Endothelial cell of umbilical vein (primary cell): ENCODE results near the gene ITGA5. TPM values are rescaled to one million over a fixed set of nuclear protein-coding genes. Genes with fewer than 3 reads are reported as not detected.

Source experiments
- BruUV-seq: library from RNA; stranded (reverse); fragments of 400-500 nt; replicated peaks from 2 replicates; lab custom pipeline; 2021; lab: Mats Ljungman, UMichigan
- CTCF ChIA-PET: fragments of 300-600, 350-600 bp; sonication (Branson Sonifier 250); formaldehyde crosslinking; loops from one replicate; lab custom pipeline; 2021; ENCODE audit warnings: antibody characterized with exemption, inconsistent platforms; lab: Charles Lee
- POLR2A ChIA-PET: fragments of 300-600, 350-600 bp; sonication (Branson Sonifier 250); formaldehyde crosslinking; loops from one replicate; lab custom pipeline; 2021; ENCODE audit warnings: antibody characterized with exemption, inconsistent platforms; lab: Charles Lee
- DNase-seq: peaks from one replicate; pipeline ENCODE4 v3.0.0-alpha.2; 2011; ENCODE audit warnings: low read depth, low spot score
- FAIRE-seq: peaks from 2 replicates; lab custom pipeline; 2011; peaks lifted over from hg19 to GRCh38; lab: Jason Lieb, UNC
- H2AFZ ChIP-seq: 2 replicates; pipeline ENCODE4 v1.6.0; 2012; ENCODE audit warnings: low read depth, low read length, control low read depth, inconsistent platforms
- H3K27ac ChIP-seq: 2 replicates; pipeline ENCODE4 v1.5.1; 2011; ENCODE audit warnings: low read depth, mild to moderate bottlenecking, control low read depth, low read length, moderate library complexity; ENCODE audit not compliant: insufficient read depth
- H3K27me3 ChIP-seq, 2 experiments: 2 replicates each; pipeline versions ENCODE4 v1.6.0 to v1.6.1; 2011; ENCODE audit warnings: low read length in 2 of 2, mixed read lengths in 1 of 2; ENCODE audit not compliant: control insufficient read depth in 2 of 2, insufficient read depth in 2 of 2
- H3K36me3 ChIP-seq, 2 experiments: 2 replicates in 1 of 2; 3 replicates in 1 of 2; pipeline ENCODE4 v1.5.1; 2011; ENCODE audit warnings: low read length in 2 of 2, mild to moderate bottlenecking in 1 of 2, moderate library complexity in 1 of 2; ENCODE audit not compliant: control insufficient read depth in 2 of 2, insufficient read depth in 2 of 2; ENCODE audit errors: extremely low read depth in 1 of 2
- H3K4me1 ChIP-seq: 3 replicates; pipeline ENCODE4 v1.5.1; 2011; ENCODE audit warnings: mild to moderate bottlenecking, low read length; ENCODE audit not compliant: control insufficient read depth, insufficient read depth; ENCODE audit errors: extremely low read depth
- H3K4me2 ChIP-seq: 2 replicates; pipeline ENCODE4 v1.6.1; 2011; ENCODE audit warnings: low read length, control low read depth, mixed read lengths; ENCODE audit not compliant: insufficient read depth
- H3K4me3 ChIP-seq, 3 experiments: fragments of 200-600 bp in 1 of 3; sonication (generic), shearing (Covaris generic) in 1 of 3; replicated peaks in 1 of 3; 2 replicates each; pipeline ENCODE4 v1.5.1; 2011 to 2016; ENCODE audit warnings: control low read depth in 3 of 3, low read length in 3 of 3, mild to moderate bottlenecking in 2 of 3, inconsistent platforms in 1 of 3, low read depth in 1 of 3, moderate library complexity in 1 of 3; ENCODE audit not compliant: insufficient read depth in 1 of 3
- H3K79me2 ChIP-seq: 2 replicates; pipeline ENCODE4 v1.6.0; 2012; ENCODE audit warnings: low read length, inconsistent platforms; ENCODE audit not compliant: control insufficient read depth, insufficient read depth
- H3K9ac ChIP-seq: replicated peaks from 2 replicates; pipeline ENCODE3; 2011; ENCODE audit warnings: low read length, control low read depth; ENCODE audit not compliant: insufficient read depth; ENCODE audit errors: extremely low read depth
- H3K9me1 ChIP-seq: replicated peaks from 3 replicates; pipeline ENCODE4 v1.6.0; 2011; ENCODE audit warnings: mild to moderate bottlenecking, low read length; ENCODE audit not compliant: control insufficient read depth, insufficient read depth; ENCODE audit errors: extremely low read depth
- H3K9me3 ChIP-seq: replicated peaks from 2 replicates; pipeline ENCODE4 v1.5.1; 2012; ENCODE audit warnings: low read length, inconsistent platforms; ENCODE audit not compliant: control insufficient read depth, insufficient read depth
- H4K20me1 ChIP-seq: replicated peaks from 2 replicates; pipeline ENCODE3; 2011; ENCODE audit warnings: mild to moderate bottlenecking, low read length; ENCODE audit not compliant: control insufficient read depth, insufficient read depth; ENCODE audit errors: extremely low read depth
- CTCF ChIP-seq, 2 donors: IDR thresholded peaks; 1 replicate in 1 of 2; 2 replicates in 1 of 2; pipeline ENCODE4 v1.5.1; 2011; ENCODE audit warnings: low read length in 2 of 2, mild to moderate bottlenecking in 2 of 2, moderate library complexity in 2 of 2, control low read depth in 1 of 2, inconsistent platforms in 1 of 2, low read depth in 1 of 2; ENCODE audit not compliant: insufficient read depth in 1 of 2; ENCODE audit errors: extremely low read depth in 1 of 2
- EZH2 ChIP-seq: IDR thresholded peaks from 2 replicates; pipeline ENCODE4 v1.6.1; 2012; ENCODE audit warnings: borderline replicate concordance, low read depth, mild to moderate bottlenecking, moderate library complexity, low read length, inconsistent platforms; ENCODE audit not compliant: severe bottlenecking
- FOS ChIP-seq: IDR thresholded peaks from 2 replicates; pipeline ENCODE4 v1.6.1; 2011; ENCODE audit warnings: mild to moderate bottlenecking, low read length, moderate library complexity, borderline replicate concordance; ENCODE audit not compliant: insufficient read depth
- GATA2 ChIP-seq: IDR thresholded peaks from 2 replicates; pipeline ENCODE4 v1.7.0; 2011; ENCODE audit warnings: low read depth, mild to moderate bottlenecking, moderate library complexity, mixed read lengths, low read length; ENCODE audit not compliant: insufficient read length, insufficient read depth
- JUN ChIP-seq: IDR thresholded peaks from 2 replicates; pipeline ENCODE4 v1.6.1; 2011; ENCODE audit warnings: borderline replicate concordance, low read depth; ENCODE audit not compliant: insufficient read length, insufficient read depth
- MAX ChIP-seq: IDR thresholded peaks from 2 replicates; pipeline ENCODE4 v1.6.1; 2011; ENCODE audit not compliant: insufficient read depth, insufficient read length
- MYC ChIP-seq: IDR thresholded peaks from one replicate; pipeline ENCODE4 v1.6.1; 2011; ENCODE audit warnings: mild to moderate bottlenecking, low read depth, low read length
- POLR2A ChIP-seq: IDR thresholded peaks from 2 replicates; pipeline ENCODE4 v1.6.1; 2012; ENCODE audit warnings: low read depth, mild to moderate bottlenecking, control low read depth, low read length
- POLR2AphosphoS5 ChIP-seq: IDR thresholded peaks from 2 replicates; pipeline ENCODE4 v1.6.1; 2012; ENCODE audit warnings: low read depth, mild to moderate bottlenecking, control low read depth, low read length, moderate library complexity; ENCODE audit not compliant: insufficient read depth
- dilution Hi-C: fragments of 300-500 bp; cut with MboI; formaldehyde crosslinking; loops from one replicate; pipeline ENCODE4 v1.15.0; 2019; ENCODE audit warnings: low sequenced_read_pairs; ENCODE audit not compliant: extremely low pct_ligation_motif_present
- intact Hi-C: fragments of 100-400 bp; cut with micrococcal nuclease; formaldehyde crosslinking; loops from one replicate; pipeline ENCODE4 v1.10.0; 2022
- polyA plus RNA-seq, 4 experiments: library from polyadenylated mRNA; depleted of rRNA in 3 of 4; stranded (reverse) in 3 of 4; unstranded in 1 of 4; fragments of >200 nt; gene quantifications; 2 replicates each; pipeline versions ENCODE4 v1.2.1 to v1.2.3, GENCODE V29; 2011 to 2012; ENCODE audit warnings: missing spikeins in 1 of 4
- total RNA-seq: library from RNA; stranded (reverse); gene quantifications from 2 replicates; pipeline ENCODE4 v1.2.3, GENCODE V29; 2021

Gene ITGA5
- total and polyA plus RNA-seq, 2 donors (not counting 3 experiments of a cell fraction or from before 2014, with no cell fraction given), result 657 to 938 TPM

GRCh38 chr12:54425702-54426101 lies 6.6 kb upstream of the ITGA5 start:
- Histone ChIP-seq H3K9me3 (no peaks in the 10 kb centered on the region), H3K36me3 (no peaks in the 10 kb centered on the region), H3K27ac (no peak overlapping the region), H3K4me1 (peaks cover 90% of the 10 kb centered on the region), H3K27me3 (no peaks in the 10 kb centered on the region), H3K4me3 (no peak overlapping the region), H3K9ac (no peak overlapping the region), H2AFZ (no peak overlapping the region), H3K4me2 (no peak overlapping the region), H3K9me1 (no peaks in the 10 kb centered on the region), H4K20me1 (no peaks in the 10 kb centered on the region), H3K79me2 (peaks cover 9% of the 10 kb centered on the region)
- intact Hi-C loops (no loop called here), dilution Hi-C loops (no loop called here)
- DNase-seq (no peak), FAIRE-seq (no peak)
- BruUV-seq, result no TSS peak
- CTCF ChIA-PET, result interaction anchor here (5.5 kb wide), 1 partner anchor 26 kb away, joined by 43 read pairs; no protein-coding TSS in a partner anchor
- TF ChIP-seq MYC (no peak), JUN (no peak), POLR2A (no peak), EZH2 (no peak), GATA2 (no peak), FOS (no peak), MAX (no peak), POLR2AphosphoS5 (no peak), CTCF (IDR thresholded peaks at IDR 0.05; ENCODE audit: extremely low read depth in 1 of 2, insufficient read depth in 1 of 2, low read depth in 1 of 2, low read length in 2 of 2) (no peak)
- POLR2A ChIA-PET, result interaction anchor here (1.2 kb wide), 1 partner anchor 12 kb away, joined by 3 read pairs; no protein-coding TSS in a partner anchor
